NCI-H2171 treated with DMSO at 0.1 percent for 48 hours (cell line): ENCODE results near the gene IFT57.
A peak's percentile ranks its signal among the peaks of the same experiment; 100 is the strongest.
"Not testable (repeated sequence)": the region's sequence is repeated elsewhere in the genome, so short reads cannot be mapped to it uniquely, and the experiment has no call there.

ENCODE experiments used
- DNase-seq: peaks from one replicate; lab custom pipeline; 2025; lab: John Stamatoyannopoulos, UW

The IFT57 gene

DNA sequence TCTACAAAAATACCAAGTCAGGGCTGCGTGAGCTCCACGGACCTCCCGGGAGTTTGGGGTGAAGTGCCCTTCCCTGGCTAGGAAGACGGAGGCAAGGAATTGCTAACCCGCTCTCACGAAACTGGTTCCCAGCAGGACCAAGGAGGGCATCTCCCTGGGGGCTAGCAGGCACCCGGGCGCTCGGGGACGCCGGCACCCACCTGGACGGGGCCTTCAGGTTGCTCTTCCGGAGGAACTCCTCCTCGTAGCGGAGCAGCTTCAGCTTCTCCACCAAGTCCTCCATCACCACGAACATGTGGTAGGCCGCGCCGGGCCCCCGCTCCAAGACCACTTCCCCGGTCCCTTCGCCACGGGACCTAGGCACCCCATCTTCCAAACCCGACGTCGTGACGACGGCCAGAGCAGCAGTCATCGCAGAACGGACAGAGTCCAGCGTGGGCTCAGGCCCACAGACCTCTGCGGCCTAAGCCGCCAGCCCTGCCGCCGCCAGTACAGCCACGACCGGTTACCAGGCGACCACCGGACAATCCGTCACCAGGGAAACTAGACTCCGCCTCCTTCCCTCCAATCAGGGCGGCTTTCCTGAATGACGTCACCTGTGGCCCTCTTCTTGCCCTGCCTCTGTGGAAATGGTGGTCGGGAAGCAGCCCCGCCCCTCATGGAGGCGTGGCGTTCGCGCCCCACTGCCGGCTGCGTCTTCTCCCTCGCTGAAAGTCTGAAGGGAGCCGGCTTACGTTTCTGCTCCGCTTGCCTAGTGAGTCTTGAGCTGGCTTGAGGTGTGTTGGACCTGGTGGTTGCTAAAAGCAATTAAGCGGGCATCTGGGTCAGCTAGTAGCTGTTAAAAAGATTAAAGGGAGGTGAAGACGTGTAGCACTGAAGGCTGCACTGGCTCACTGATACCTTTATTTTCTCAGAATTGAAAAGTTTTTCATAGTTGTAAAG is at the start of gene IFT57:
Gene IFT57 (minus strand): TSS at position 514 of the 942 bp plus-strand sequence. CDS start 102 bp downstream, at position 412.
- DNase-seq, result peak; percentile 99

GRCh38 chr3:108271626-108272025 is 49.4 kb upstream of the IFT57 start:
- DNase-seq, result no peak

GRCh38 chr3:108268235-108268634 is 46.0 kb upstream of the IFT57 start:
- DNase-seq, result not testable (repeated sequence)

- not testable (repeated sequence) for DNase-seq
Observed at GRCh38 chr3:108264534-108265298, 42.5 kb upstream of the IFT57 start.

GRCh38 chr3:108255131-108255530 is 32.9 kb upstream of the IFT57 start:
- no peak for DNase-seq

DNA sequence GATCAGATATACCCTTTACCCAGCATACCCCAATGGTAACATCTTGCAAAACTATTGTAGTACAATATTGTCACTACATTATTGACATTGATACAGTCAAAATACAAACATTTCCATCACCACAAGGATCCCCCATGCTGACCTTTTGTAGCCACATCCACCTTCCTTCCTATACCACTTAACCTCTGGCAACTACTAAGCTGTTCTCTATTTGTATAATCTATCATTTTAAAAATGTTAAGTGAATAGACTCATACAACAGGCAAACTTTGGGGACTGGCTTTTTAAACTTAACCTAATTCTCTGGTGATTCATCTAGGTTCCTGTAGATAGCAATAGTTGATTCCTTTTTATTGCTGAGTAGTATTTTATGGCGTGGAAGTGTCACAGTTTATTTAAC is 29.6 kb upstream of the IFT57 start:
- no peak for DNase-seq

GRCh38 chr3:108251265-108251664 is 29.0 kb upstream of the IFT57 start:
- no peak for DNase-seq

GRCh38 chr3:108250626-108251025 is 28.4 kb upstream of the IFT57 start:
- no peak for DNase-seq

GRCh38 chr3:108243243-108243642 is 21.0 kb upstream of the IFT57 start:
- DNase-seq, result no peak

DNA sequence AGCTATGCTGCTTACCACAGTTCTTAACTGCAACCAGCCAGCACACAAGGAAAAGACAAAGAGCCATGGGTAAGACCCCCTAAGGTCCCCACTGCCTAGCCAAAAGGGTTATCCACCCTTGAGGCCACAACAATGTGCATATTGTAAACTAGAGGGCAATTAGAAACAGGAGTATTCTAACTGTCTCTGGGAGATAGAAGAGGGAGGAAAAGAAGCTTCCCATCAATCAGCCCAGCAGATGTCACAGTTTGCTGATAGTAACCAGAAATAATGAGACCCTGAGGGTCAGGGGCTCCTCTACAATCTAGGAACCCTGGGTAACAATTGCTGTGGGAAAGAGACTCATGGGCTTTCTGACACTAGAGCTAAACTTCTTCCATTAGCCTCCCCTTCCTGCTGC is 20.6 kb upstream of the IFT57 start:
- DNase-seq, result no peak

DNA sequence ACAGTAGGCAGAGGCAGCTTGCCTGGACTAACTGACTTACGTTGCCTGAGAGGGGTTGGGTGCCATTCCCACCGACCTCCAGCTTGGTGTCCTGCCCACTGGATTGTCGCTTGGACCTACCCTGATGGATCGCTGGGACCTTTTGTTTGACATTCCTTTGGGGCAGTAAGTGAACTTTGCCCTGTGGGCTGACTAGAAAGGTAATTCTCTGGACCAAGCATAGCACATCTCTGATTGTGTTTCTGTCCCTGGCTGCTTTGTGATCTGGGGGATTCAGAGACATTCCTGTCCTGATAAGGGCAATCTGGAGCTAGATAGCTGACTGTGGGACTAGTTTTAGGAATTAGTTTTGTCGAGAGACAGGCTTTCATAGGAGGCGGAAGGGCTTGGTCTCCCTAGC is 19.5 kb upstream of the IFT57 start:
- no peak for DNase-seq

GRCh38 chr3:108241146-108241545 is 18.9 kb upstream of the IFT57 start:
- DNase-seq, result no peak

DNA sequence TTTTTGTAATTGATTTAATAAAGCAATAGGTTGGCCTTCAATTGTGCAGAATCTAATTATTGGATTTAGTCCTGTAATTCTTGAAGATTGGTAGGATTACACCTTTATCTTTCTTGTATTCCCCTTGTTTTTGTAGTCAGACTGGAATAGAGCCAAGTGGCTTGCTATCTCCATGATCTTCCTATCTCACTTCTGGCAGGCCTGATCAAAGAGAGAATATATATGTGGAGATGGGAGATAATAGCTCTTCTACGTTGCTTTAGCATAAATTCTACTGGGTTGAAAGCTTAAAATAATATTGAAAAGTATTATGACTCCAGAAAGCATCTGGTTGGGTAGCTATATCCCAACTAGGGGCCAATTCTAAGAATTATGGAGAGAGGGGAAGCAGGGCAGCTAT is 16.9 kb upstream of the IFT57 start:
- DNase-seq, result no peak

DNA sequence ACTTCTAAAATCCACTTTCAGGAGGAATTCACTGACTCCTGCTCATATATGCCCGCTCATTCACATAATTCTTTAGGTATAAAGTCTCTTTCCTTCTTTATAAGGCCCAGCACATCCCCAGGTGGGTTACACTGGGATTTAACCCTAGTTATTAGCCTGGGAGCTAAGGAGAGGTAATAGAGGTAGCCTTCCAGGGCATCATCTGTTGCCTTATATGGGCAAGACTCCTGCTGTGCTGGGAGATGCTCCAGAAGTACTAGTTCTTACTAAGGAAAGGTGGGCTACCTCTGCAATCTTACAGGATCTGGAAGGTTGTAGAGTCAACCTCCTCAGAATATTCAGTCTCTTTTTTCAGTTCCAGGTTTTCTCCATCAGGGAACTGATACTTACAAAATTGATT is 13.1 kb upstream of the IFT57 start:
- DNase-seq, result no peak

- DNase-seq, result no peak
Observed at GRCh38 chr3:108234387-108234957, 12.2 kb upstream of the IFT57 start.

GRCh38 chr3:108228286-108228685 is 6.1 kb upstream of the IFT57 start:
- DNase-seq, result no peak

GRCh38 chr3:108227131-108227530 is 4.9 kb upstream of the IFT57 start:
- DNase-seq, result no peak

DNA sequence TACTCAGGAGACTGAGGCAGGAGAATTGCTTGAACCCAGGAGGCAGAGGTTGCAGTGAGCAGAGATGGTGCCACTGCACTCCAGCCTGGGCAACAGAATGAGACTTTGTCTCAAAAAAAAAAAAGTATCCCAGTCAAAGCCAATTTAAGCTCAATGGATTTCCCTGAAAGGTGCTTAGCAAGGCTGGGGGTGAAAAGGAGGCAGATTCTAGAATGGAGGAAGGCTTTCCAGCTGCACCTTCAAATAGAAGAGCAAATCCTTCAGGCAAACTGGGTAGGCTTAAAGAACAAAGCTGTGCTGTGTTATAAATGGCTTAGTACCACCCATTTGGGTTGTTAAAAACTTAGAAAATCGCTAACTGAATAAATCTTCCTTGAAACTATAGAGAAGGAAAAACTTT is 3.0 kb upstream of the IFT57 start:
- DNase-seq, result no peak

DNA sequence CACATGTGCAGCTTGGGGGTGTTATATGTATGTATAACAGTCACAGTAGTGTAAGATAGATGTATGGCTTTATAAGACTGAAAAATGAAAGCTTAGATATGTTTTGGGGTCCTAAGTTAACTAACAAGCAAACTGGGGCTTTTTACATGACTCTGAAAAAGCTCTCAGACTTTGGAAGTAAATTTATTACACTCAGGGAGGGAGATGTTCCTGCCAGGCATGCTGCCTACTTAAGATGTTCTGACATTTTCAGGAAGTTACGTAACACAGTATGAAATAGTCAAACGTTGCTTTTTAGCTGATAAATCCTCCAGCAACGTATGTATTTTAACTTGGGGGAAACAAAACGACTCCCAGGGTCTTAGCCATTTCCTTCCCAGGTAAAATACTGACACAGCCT is 1.7 kb upstream of the IFT57 start:
- no peak for DNase-seq

- peak; percentile 53 for DNase-seq
Observed at GRCh38 chr3:108222853-108223565, 785 bp upstream of the IFT57 start.

GRCh38 chr3:108221393-108221792 is 831 bp downstream of the IFT57 start:
- no peak for DNase-seq

DNA sequence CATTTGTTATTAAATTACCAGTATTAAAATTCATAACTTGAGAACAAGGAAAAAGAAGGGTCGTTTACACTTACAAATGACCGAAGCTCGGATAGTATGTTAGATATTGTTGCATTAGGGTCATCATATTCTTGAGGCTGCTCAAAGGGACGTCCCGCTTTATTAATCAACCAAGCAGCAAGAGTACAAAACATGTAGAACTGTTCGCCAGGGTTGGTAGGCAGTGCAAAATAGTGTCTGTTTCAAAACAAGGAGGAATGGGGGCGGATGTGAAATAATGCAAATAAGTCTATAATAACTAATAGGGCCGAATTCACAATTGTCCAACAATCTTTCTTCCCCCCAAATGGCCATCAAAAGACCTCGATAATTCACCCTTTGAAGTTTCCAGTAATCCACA is 2.9 kb downstream of the IFT57 start:
- DNase-seq, result no peak
